ENCODE data around the gene SMYD3. TPM values are rescaled to one million over a fixed set of nuclear protein-coding genes. Genes with fewer than 3 reads are reported as not detected.

The SMYD3 gene
- total RNA-seq, 1 donor from 2014 or later: 46.7 TPM

- peak; percentile 57 for DNase-seq (ENCODE audit: low spot score)
These were observed 292.2 kb downstream of the SMYD3 start for GRCh38 chr1:246214708-246215509.

- no peak for DNase-seq (ENCODE audit: low spot score)
These were observed 293.1 kb downstream of the SMYD3 start for GRCh38 chr1:246213947-246214346.

GRCh38 chr1:246213502-246213901, 293.6 kb downstream of the SMYD3 start:
- no peak for DNase-seq (ENCODE audit: low spot score)

DNA sequence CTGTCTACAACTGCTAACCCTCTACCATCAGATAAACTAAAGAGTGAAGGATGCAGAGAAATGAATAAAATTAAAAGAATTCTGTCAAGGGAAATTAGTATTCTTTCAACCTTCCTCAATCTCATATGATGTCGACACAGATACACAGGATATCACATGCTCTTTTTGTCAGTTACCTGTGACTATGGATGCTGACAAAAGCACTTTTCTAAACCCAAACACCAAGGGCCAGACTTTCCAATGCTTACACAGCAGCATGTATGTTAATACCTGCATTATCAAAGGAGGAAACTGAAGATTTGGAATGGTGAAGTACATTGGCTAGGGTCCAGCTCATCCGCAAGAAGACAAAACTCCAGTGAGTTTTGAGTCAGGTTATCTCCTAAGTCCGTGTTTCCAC, 294.0 kb downstream of the SMYD3 start:
- no peak for DNase-seq (ENCODE audit: low spot score)

- DNase-seq (ENCODE audit: low spot score): no peak
These were observed 295.1 kb downstream of the SMYD3 start for GRCh38 chr1:246212013-246212412.

DNA sequence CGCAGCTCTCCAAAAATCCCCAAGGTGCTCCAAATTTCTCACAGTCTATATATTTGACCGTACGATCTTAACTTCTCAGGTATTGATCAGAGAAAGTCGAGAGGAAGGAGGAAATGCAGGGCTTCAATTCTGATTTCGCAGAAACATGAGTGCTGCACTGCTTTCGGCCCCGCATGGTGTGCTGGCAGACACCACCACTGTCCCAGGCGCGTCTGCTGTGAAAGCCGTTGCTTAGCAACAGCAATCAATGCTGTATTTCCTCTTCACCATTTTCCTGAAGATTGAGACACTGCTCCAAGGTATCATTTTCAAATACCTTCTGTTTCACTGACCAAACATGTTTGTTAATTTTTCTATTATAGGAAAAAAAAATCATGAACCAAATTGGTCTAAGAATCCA, 296.3 kb downstream of the SMYD3 start:
- no peak for DNase-seq (ENCODE audit: low spot score)

GRCh38 chr1:246208105-246208504, 299.0 kb downstream of the SMYD3 start:
- DNase-seq (ENCODE audit: low spot score): no peak

DNA sequence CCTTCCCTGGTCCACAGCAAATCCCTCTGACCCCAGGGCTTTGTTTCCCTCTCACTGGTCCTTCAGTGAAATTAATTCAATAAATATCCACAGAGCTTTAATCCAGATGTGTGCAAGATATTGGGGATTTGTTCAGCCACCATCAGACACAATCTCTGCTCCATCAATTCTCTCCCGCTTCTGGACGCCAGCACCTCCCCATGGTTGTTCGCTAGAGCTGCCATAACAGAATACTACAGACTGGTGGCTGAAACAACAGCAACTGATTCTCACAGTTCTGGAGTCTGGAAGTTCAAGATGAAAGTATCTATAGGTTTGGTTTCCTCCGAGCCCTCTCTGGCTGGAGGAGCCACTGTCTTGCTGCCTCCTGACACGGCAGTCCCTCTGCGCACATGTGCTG, 303.9 kb downstream of the SMYD3 start:
- DNase-seq (ENCODE audit: low spot score): no peak

DNA sequence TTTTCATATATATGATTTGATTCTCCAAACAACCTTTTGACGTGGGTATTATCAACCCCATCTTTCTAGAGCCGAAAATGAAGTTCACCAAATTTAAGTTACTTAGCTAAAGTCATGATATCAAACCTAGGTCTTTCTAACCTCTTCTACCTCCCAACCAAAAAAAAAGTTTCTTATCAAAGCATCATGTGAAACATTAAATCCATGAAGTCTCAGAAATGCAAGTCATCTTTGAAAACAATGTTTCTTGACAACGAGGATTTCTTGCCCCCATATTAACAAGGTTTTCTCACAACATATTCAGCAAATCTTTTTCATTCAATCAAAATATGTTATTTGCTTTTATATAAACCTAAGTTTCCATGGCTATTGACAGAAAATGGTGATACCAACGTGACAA, 306.3 kb downstream of the SMYD3 start:
- no peak for DNase-seq (ENCODE audit: low spot score)

GRCh38 chr1:246200225-246200624, 306.9 kb downstream of the SMYD3 start:
- no peak for DNase-seq (ENCODE audit: low spot score)

DNA sequence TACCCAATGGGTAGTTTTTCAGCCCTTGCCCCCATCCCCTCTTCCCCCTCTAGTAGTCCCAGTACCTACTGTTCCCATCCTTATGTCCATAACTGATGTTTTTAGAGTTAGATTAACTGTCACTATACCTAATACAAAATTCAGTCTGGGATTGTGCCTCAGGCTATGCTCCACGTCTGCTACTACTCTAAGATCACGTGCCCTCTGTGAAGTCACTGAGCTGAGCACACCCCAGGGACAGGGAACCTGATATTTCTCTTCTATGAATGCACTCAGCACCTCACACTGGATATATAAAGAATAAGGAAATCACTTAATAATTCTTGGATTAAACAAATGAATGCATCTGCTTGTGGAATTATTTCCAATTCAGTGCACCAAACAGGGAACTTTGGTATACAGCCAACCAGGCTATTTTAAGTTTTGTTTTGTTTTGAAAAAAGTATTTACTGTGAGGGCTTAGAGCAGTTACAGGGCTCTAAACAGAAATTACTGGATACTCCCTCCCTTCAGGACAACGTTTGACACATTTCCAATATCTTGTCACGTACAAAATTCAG, 307.9 kb downstream of the SMYD3 start:
- DNase-seq (ENCODE audit: low spot score): no peak

DNA sequence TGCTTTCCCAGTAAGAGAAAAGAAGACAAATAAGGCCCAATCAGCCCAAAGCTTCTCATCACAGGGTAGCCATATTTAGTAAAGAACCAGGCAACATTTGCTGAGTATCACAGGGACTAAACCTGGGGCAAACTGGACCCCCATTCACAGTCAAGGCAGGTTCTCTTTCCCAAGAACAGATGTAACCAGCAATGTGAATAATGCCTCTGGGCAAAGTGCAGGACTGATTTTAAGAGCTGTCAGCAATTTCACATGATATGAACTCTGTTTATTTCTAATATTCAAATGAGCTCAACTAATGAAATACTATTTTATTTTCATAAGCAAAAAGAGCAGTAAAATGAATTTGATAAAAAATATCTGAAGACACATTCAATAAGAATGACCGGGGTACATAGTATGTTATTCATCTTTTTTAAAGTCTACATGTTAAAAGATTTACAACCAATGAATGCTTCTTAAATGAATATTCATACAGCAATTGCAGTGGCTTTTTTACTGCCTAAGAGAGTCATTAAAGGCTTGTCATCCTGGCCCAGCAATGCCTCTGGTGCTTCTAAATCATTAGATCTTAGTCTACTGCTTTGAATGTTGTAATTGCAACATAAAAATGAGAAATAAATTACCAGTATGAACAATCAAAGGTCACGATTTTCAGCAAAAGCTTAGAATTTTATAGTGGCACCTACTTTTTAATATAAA, 308.8 kb downstream of the SMYD3 start:
- no peak for DNase-seq (ENCODE audit: low spot score)

- DNase-seq (ENCODE audit: low spot score): no peak
These were observed 310.0 kb downstream of the SMYD3 start for GRCh38 chr1:246197076-246197475.

GRCh38 chr1:246195296-246195695, 311.8 kb downstream of the SMYD3 start:
- DNase-seq (ENCODE audit: low spot score): no peak

- no peak for DNase-seq (ENCODE audit: low spot score)
These were observed 313.5 kb downstream of the SMYD3 start for GRCh38 chr1:246193537-246193936.

DNA sequence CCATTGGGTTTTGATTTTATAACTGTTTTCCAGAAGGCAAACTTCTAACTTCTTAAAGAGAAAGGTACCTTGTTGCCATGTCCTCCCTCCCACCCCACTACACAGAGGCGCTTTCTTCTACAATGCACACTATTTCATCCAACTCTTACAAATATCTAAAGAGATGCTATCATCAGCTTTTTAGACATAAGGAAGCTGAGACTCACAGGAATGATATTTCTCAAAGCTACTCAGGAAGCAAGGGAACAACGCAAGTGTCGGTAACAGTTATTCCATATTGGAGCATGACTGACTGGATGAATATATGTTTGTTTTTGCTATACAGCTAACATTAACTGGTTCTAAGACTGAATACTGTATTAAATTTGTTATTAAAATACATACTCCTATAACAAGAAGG, 318.0 kb downstream of the SMYD3 start:
- DNase-seq (ENCODE audit: low spot score): no peak

DNA sequence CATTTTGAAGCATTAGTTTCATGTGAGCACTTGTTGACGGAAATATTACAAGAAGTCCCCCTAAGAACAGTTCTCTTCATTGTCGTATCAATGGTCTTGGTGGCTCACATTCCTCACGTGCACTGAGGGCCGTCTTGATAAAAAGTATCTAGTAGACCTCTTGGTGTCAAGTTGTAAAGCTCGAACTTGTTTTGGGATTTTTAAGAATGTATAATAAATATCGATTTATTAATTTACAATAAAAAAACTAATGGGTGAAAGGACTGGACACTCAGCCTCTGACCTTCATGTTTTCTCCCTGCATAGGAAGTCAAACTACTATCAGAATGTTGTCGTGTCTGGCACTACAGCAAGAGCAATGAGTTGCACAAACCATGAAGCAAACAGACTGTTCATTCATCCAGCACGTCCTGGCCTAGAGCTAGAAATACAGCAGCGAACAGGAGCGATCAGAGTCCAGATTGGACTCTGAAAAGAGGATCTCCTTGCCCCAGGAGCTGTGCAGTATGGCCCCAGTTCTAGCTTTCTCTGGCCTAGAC, 319.2 kb downstream of the SMYD3 start:
- DNase-seq (ENCODE audit: low spot score): no peak

DNA sequence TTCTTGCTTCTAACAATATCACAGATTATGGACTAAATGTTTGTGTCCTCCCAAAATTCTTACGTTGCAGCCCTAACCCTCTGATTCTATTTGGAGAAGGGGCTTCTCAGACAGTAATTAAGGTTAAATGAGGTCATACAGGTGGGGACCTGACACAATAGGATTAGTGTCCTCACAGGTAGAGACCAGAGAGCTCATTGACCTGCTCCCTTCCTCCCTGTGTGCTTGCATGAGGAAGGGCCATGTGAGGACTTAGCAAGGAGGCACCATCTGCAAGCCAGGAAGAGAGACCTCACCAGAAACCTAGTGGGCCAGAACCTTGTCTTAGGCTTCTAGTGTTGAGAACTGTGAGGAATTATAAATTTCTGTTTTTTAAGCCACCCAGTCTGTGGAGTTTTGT, 322.6 kb downstream of the SMYD3 start:
- no peak for DNase-seq (ENCODE audit: low spot score)

DNA sequence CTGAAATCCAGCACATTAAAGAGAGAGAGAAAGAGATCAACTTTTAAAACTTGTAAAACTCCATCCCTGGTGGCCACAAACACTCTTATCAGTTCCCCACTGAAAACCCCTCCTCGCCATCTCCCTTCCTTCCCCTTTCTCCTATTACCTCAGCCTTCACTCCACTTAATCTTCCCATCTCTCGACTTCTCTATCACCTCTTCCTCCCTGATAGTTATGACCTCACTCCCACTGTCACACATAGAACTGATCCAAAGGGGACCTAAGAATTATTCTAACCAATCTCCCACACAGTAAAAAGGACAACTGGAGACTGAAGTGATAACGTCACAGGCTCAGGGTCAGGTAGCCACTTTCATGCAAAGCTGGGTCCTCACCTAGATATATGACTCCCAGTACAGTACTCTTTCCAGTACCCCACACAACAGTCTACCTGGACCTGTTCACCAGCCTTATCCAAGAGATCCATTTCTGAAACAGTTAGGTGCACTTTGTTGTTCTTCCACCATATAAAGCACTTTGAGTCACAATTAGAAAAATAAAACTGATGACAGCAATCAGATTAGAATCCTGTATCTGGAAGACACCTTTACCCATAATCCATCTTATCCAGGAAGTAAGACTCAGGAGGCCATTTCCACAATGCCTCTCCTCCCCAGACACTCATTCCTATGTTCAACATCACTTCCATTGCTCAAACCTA, 324.8 kb downstream of the SMYD3 start:
- no peak for DNase-seq (ENCODE audit: low spot score)

- no peak for DNase-seq (ENCODE audit: low spot score)
These were observed 325.8 kb downstream of the SMYD3 start for GRCh38 chr1:246181241-246181640.

- peak; percentile 72 for DNase-seq (ENCODE audit: low spot score)
These were observed 327.7 kb downstream of the SMYD3 start for GRCh38 chr1:246179401-246179800.

- DNase-seq (ENCODE audit: low spot score): no peak
These were observed 328.3 kb downstream of the SMYD3 start for GRCh38 chr1:246178717-246179311.
